GM21717 (cell line): ENCODE results near the gene SPTB.

ENCODE experiments used
- ATAC-seq: cut with Tn5 transposase; IDR thresholded peaks from one replicate; pipeline ENCODE4 v1.9.1; 2021; ENCODE audit warnings: mild to moderate bottlenecking, moderate library complexity; ENCODE audit not compliant: unreplicated experiment

SPTB gene

GRCh38 chr14:64700290-64700689 lies 179.4 kb downstream of the SPTB start:
- ATAC-seq = no peak

- no peak for ATAC-seq
Measured at GRCh38 chr14:64698903-64699302, 180.8 kb downstream of the SPTB start.

GRCh38 chr14:64696355-64696857 lies 183.3 kb downstream of the SPTB start:
- ATAC-seq = no peak
